GM18520 (cell line): ENCODE results near the gene ARHGAP10.
A peak's percentile ranks its signal among the peaks of the same experiment; 100 is the strongest.

Source experiments
- ATAC-seq: cut with Tn5 transposase; IDR thresholded peaks from one replicate; pipeline ENCODE4 v1.9.1; 2021; ENCODE audit not compliant: unreplicated experiment

ARHGAP10 gene

GRCh38 chr4:147731580-147732517, at the start of gene ARHGAP10:
TSS of gene ARHGAP10 (plus strand) at chr4:147732088. CDS start at chr4:147732302, 214 bp downstream.
- ATAC-seq: peak; percentile 41

DNA sequence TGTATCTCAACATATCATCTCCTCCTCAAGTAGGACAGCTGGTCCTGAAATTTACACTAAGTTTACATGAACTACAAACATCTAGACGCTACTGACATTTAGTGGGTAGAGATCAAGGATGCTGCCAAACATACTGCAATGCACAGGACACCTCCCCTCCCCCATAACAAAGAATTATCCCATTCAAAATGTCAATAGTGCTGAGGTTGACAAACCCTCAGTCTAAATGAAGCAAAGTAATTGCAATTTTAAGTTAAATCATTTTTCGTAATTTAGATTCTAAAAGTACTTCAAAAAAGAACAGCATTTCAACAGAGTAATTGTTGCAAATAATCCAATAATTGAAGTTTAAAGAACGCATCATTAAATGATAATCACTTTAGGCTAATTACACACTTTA, 49.1 kb upstream of the ARHGAP10 start:
- ATAC-seq: no peak

GRCh38 chr4:147683188-147683591, 48.7 kb upstream of the ARHGAP10 start:
- no peak for ATAC-seq

- ATAC-seq: peak; percentile 100
Measured at GRCh38 chr4:147683717-147684700, 47.9 kb upstream of the ARHGAP10 start, which contains the start of gene PRMT9. TSS of gene PRMT9 (minus strand) at chr4:147684163. CDS start at chr4:147683987, 176 bp downstream.

GRCh38 chr4:147689067-147689466, 42.8 kb upstream of the ARHGAP10 start:
- ATAC-seq: no peak

- ATAC-seq: no peak
Measured at GRCh38 chr4:147691820-147692219, 40.1 kb upstream of the ARHGAP10 start.

DNA sequence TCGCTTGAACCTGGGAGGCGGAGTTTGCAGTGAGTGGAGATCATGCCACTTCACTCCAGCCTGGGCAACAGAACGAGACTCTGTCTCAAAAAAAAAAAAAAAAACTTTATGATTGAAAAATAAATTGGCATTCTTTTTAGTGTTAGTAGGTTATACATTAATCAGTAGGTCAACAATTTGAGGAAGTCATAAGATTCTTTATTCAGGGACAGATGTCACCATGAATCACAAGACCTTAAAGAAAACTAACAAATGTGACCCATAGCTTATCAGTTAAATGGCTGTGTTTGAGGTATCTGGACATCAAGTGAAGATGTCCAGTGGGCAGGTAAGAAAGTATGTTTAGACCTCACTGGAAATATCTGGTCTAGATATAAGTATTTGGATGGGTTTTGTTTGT, 38.7 kb upstream of the ARHGAP10 start:
- ATAC-seq: no peak

DNA sequence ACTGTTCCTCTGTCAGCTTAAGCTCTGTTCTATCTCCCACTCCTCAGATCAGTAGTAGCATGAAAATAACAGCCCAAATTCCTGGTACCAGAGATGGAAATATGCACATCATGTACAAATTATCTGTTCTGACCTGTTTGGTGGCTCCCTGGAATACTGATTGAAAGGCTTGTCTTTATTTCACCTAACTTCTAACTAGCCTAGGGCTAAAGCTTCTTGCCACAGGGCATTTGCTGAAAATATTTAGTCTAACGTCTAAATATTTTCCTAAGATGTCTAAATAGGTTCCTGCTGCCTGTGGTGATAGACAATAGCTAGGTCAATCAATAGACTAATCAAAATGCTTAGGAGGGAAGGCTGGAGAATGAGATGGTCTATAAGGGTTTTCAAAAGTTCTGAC, 35.0 kb upstream of the ARHGAP10 start:
- no peak for ATAC-seq

GRCh38 chr4:147704846-147705245, 27.0 kb upstream of the ARHGAP10 start:
- ATAC-seq: no peak

GRCh38 chr4:147707892-147708672, 23.8 kb upstream of the ARHGAP10 start:
- no peak for ATAC-seq

- no peak for ATAC-seq
Measured at GRCh38 chr4:147709999-147710398, 21.9 kb upstream of the ARHGAP10 start.

DNA sequence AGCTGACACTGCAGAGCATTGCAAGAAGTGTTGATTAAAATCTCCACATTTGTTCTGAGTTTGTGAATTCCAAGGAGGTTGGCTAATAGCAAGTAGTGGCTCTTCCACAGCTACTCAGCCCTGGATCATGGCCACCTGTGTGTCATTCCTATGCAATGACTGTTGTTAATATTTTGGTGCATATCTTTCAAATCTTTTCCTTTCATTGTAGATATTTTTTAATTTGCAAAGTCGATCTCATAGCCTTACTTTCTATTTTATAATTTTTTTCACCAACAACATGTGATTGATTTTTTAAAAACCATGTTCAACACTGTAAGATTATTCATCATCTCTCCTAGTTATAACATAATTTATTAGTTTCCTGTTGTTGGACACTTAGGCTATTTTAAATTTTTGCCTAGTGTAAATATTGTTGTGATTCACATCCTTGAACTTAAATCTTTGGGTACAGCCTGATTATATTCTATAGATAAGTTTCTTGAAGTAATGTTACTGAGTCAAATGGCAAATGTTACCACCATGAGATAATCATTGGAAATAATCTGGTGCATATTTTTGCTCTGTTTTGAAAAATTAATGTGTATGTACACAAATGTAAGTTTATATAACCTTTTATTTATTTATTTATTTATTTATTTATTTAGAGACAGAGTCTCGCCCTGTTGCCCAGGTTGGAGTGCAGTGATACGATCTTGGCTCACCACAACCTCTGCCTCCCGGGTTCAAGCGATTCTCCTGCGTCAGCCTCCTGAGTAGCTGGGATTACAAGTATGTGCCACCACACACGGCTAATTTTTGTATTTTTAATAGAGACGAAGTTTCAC, 17.1 kb upstream of the ARHGAP10 start:
- ATAC-seq: no peak

DNA sequence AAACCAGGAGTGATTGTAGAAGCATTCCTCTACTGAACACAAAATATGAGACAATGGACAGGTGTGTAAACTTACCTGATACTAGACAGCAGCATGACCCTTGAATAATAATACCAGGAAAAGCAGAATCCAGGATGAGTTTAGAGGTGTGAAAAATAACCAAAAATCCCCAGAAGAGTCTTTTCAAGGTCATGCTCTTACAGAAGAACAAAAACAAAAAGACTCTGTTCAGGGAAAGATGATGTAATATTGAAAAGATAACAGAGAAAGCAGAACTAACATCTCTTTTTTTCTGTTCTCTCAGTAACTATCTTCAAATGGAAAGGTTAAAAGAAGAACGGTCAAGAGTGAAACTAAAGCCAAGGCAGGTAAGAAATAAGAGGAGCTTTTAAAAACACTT, 14.0 kb upstream of the ARHGAP10 start:
- ATAC-seq: peak; percentile 87

GRCh38 chr4:147723326-147723725, 8.6 kb upstream of the ARHGAP10 start:
- ATAC-seq: no peak

- ATAC-seq: no peak
Measured at GRCh38 chr4:147724468-147725201, 7.3 kb upstream of the ARHGAP10 start.

- no peak for ATAC-seq
Measured at GRCh38 chr4:147725673-147726072, 6.2 kb upstream of the ARHGAP10 start.

- ATAC-seq: no peak
Measured at GRCh38 chr4:147727476-147728028, 4.3 kb upstream of the ARHGAP10 start.

DNA sequence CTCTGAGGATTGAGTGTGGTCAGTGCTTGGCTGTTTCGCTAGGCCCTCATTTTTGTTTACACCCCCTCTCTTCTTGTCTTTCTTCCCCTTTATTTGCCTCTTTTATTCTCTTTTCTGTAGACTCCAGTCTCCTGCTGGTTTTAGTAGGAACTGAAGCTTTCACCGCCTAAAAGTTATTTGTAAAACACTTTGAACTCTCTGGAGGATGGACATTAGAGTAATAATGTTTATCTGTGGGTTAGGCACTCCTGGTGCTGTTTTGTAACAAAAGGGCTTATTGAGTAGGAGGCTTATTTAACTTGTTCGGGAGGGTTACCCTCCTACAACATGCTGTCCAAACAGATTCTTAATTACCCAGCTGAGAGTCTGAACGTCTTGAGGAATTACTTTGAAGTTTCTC, 1.6 kb upstream of the ARHGAP10 start:
- no peak for ATAC-seq
